ENCODE data around the gene LGR5.

The LGR5 gene

GRCh38 chr12:71601546-71601945 is 161.9 kb downstream of the LGR5 start:
- no peak for DNase-seq

DNA sequence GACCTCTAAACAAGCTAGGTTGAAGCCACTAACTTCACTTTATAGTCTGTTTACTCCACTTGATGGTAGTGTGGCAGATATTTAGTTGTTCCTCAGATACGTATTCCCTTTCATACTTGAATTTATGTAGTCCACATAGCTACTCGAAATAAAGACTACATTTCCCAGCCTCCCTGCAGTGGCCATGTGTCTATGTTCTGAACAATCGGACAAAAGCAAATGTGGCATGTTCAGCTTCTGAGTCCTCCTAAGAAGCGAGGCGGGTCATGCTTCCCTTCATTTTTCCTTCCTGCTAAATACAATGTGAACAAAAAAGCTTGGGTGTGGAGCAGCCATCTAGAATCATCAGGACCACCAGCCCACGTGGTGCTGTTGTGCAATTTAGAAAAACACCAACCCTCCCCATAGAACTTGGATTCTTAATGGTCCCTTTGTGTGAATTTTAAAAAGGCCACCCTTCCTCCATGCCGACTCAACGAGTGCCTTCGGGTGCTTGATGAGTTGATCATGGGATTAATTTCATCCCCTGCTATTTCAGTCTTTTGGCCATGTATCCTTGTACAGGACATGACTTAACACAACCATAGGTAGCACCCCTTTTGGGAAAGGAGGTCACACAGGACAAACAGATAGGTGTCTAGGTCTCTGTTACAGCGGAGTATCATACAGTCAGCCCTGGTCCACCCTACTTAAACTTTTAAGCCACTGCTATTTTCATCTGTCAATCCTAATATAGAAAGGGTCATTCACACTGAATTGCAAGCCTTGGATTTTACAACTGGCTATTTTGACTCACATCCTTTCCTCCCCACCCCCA is 163.4 kb downstream of the LGR5 start:
- DNase-seq = no peak

GRCh38 chr12:71605039-71605438 is 165.4 kb downstream of the LGR5 start:
- no peak for DNase-seq

GRCh38 chr12:71607494-71608330 is 168.1 kb downstream of the LGR5 start:
- DNase-seq = no peak

GRCh38 chr12:71610031-71610795 is 170.6 kb downstream of the LGR5 start:
- no peak for DNase-seq

- DNase-seq = no peak
These were observed 182.3 kb downstream of the LGR5 start for GRCh38 chr12:71621938-71622337.

GRCh38 chr12:71625476-71625875 is 185.9 kb downstream of the LGR5 start:
- DNase-seq = no peak

DNA sequence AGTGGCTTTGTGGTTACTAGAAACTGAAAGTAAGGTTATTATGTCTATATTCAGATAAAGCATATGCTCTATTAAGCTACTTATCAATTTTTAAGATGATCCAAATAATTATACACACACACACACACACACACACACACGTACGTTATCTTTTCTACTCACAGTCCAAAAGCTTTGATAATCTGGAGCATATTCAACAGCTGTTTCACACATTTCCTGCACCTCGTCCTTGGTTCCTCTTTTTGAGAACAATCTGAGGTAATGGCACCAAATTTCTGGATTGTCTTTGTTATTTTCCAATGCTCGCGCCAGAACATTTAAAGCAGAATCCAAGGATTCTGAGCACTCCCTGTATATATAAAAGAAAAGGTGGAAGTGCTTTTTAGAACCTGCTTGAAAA is 186.5 kb downstream of the LGR5 start:
- no peak for DNase-seq

DNA sequence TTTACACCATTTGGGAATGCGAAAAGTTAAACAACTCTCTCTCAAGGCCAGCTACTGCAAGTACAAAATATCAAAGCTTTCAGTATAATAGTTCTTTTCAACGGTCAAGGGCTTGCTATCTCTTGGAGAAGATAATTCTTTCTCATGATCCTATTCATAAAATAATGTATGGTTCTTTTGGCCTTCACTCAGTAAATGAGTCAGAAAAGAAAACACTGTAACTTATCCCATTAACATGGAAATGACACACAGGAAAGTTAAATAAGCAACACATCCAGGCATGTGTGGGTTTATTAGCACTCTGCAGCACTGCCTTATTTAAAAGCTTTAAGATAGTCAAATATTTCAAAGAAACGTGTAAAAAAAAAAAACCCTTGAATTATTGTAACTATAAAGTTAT is 187.2 kb downstream of the LGR5 start:
- no peak for DNase-seq

GRCh38 chr12:71627438-71628002 is 187.9 kb downstream of the LGR5 start:
- DNase-seq = no peak

All from NCI-H1694 treated with DMSO at 0.1 percent for 48 hours (cell line).